PC-9 (cell line): ENCODE results near the gene PITX3. TPM values are rescaled to one million over a fixed set of nuclear protein-coding genes. Genes with fewer than 3 reads are reported as not detected.
A peak's percentile ranks its signal among the peaks of the same experiment; 100 is the strongest.

Experiments
- BruUV-seq: library from RNA; stranded (reverse); fragments of 400-500 nt; replicated peaks from 2 replicates; lab custom pipeline; 2021; lab: Mats Ljungman, UMichigan
- CTCF ChIA-PET: fragments of 300-600 bp; sonication (Branson Sonifier 250); formaldehyde crosslinking; loops from one replicate; lab custom pipeline; 2022; ENCODE audit warnings: antibody characterized with exemption; lab: Charles Lee
- POLR2A ChIA-PET: fragments of 300-600 bp; sonication (Branson Sonifier 250); formaldehyde crosslinking; loops from one replicate; lab custom pipeline; 2022; ENCODE audit warnings: antibody characterized with exemption; ENCODE audit not compliant: unreplicated experiment; lab: Charles Lee
- DNase-seq, 2 experiments: peaks; one replicate each; pipeline versions ENCODE4 v3.0.0 to v3.0.0-alpha.2; 2015 to 2022; ENCODE audit warnings: mixed read lengths in 1 of 2
- H2AFZ ChIP-seq: fragments of 200-600 bp; sonication (generic); 2 replicates; pipeline ENCODE4 v1.8.1; 2017; ENCODE audit warnings: antibody characterized with exemption
- H3F3A ChIP-seq: fragments of 200-600 bp; sonication (generic); 2 replicates; pipeline ENCODE4 v1.8.1; 2017; ENCODE audit warnings: antibody characterized with exemption, mild to moderate bottlenecking, low read depth; ENCODE audit not compliant: insufficient read depth
- H3K27ac ChIP-seq: fragments of 200-600 bp; sonication (generic); 2 replicates; pipeline ENCODE4 v1.6.1; 2016; ENCODE audit warnings: mixed run types
- H3K27me3 ChIP-seq: fragments of 200-600 bp; sonication (generic); 2 replicates; pipeline ENCODE4 v1.6.1; 2016; ENCODE audit warnings: low read depth, mixed run types; ENCODE audit not compliant: insufficient read depth
- H3K36me3 ChIP-seq: fragments of 200-600 bp; sonication (generic); 2 replicates; pipeline ENCODE4 v1.6.1; 2016; ENCODE audit warnings: low read depth, mixed run types
- H3K4me1 ChIP-seq: fragments of 200-600 bp; sonication (generic); replicated peaks from 2 replicates; pipeline ENCODE4 v1.6.1; 2016; ENCODE audit warnings: mixed run types; ENCODE audit not compliant: insufficient read depth
- H3K4me2 ChIP-seq: fragments of 200-600 bp; sonication (generic); 2 replicates; pipeline ENCODE4 v1.6.1; 2017; ENCODE audit warnings: mixed run types
- H3K4me3 ChIP-seq: fragments of 200-600 bp; sonication (generic); 2 replicates; pipeline ENCODE4 v1.6.1; 2016; ENCODE audit warnings: mixed run types
- H3K79me2 ChIP-seq: fragments of 200-600 bp; sonication (generic); 2 replicates; pipeline ENCODE4 v1.6.1; 2017; ENCODE audit warnings: low read depth, mixed run types
- H3K9me2 ChIP-seq: fragments of 200-600 bp; sonication (generic); 2 replicates; pipeline ENCODE4 v1.8.1; 2017; ENCODE audit warnings: mild to moderate bottlenecking; ENCODE audit not compliant: insufficient read depth
- H3K9me3 ChIP-seq: fragments of 200-600 bp; sonication (generic); 2 replicates; pipeline ENCODE4 v1.8.1; 2016; ENCODE audit warnings: low read depth; ENCODE audit not compliant: insufficient read depth
- H4K20me1 ChIP-seq: fragments of 200-600 bp; sonication (generic); 2 replicates; pipeline ENCODE4 v1.8.1; 2017; ENCODE audit not compliant: insufficient read depth
- EZH2 ChIP-seq: fragments of 200-600 bp; sonication (generic); IDR thresholded peaks from 2 replicates; pipeline ENCODE4 v1.8.0; 2017; ENCODE audit warnings: antibody characterized with exemption, low read depth
- intact Hi-C: fragments of 100-400 bp; cut with micrococcal nuclease; formaldehyde crosslinking; loops from one replicate; pipeline ENCODE4 v1.10.0; 2022; ENCODE audit not compliant: unreplicated experiment
- total RNA-seq: library from RNA; stranded (reverse); gene quantifications from 2 replicates; pipeline ENCODE4 v1.2.3, GENCODE V29; 2021
- TF ChIP-seq, protein P1 (sequence below): fragments of 200-600 bp; sonication (generic); conservative IDR thresholded peaks from 2 replicates; pipeline ENCODE4 v1.6.1; 2017; ENCODE audit warnings: mixed run types, antibody characterized with exemption, mild to moderate bottlenecking, moderate library complexity

The PITX3 gene
- total RNA-seq, 1 experiment from 2014 or later, result not detected

DNA sequence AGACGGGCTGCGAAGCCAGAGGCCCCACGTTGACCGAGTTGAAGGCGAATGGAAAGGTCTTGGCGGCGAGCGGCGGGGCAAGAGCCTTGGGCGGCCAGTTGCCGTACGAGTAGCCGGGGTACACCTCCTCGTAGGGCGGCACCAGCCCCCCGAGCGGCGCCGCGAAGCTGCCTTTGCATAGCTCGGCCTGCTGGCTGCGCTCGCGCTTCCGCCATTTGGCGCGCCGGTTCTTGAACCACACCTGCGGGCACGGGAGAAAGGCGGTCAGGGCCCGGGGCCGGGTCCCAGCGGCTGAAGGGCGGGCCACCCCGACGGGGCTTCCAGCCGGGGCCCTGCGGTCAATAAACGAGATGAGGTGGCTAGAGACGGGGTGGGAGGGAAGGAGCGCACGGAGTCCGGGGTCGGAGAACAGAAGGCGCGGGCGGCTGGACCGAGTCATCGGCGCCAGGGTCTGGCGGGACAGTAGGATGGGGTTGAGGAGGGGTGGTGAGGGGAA is 10.4 kb downstream of the PITX3 start:
- POLR2A ChIA-PET, result interaction anchor here (0.6 kb wide), 2 partner anchors 142 to 159 kb away, joined by 3 read pairs; no protein-coding TSS in a partner anchor
- no TSS peak for BruUV-seq

DNA sequence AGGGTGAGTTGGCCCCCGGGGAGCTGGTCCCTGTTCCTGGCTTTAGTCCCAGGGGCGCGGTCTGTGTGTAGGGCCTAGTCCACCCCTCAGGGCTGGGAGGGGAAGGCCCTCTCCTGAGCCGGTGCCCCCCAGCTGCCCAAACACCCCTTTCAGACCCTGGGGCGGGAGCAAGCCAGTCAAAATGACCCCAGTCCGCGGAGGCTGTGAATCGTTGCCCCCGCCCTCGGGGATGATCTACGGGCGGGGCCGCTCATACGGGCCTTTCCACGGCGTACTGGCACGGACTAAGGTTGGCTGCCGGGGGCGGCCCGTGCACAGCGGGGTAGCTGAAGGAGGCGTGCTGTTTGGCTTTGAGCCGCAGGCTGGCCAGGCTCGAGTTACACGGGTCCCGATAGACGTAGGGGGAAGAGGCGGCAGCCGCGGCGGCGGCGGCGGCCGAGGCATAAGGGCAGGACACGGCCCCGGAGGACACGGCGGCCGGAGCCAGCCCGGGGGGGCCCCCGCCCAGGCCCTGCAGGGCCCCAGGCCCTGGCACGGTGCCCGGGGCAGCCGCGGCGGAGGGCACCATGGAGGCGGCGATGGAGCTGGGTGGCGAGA is 10.9 kb downstream of the PITX3 start:
- no peaks in the 10 kb centered on the region for H4K20me1 ChIP-seq
- no TSS peak for BruUV-seq
- peak overlapping the region; percentile 78 for H2AFZ ChIP-seq
- no peaks in the 10 kb centered on the region for H3K79me2 ChIP-seq
- peak overlapping the region; percentile 81 for H3K4me2 ChIP-seq
- no peaks in the 10 kb centered on the region for H3K9me2 ChIP-seq
- ChIA-PET CTCF (interaction anchor here (0.5 to 3.1 kb wide), 15 partner anchors 15 to 477 kb away, joined by 3 to 17 read pairs (median 3); partner anchors contain the start of gene GBF1), POLR2A (interaction anchor here (0.5 to 0.6 kb wide), 4 partner anchors 61 to 353 kb away, joined by 3 read pairs; no protein-coding TSS in a partner anchor)
- no peaks in the 10 kb centered on the region for H3K27me3 ChIP-seq
- no peak overlapping the region for H3K27ac ChIP-seq
- no peak for TF ChIP-seq EZH2
- TF ChIP-seq, protein P1, sequence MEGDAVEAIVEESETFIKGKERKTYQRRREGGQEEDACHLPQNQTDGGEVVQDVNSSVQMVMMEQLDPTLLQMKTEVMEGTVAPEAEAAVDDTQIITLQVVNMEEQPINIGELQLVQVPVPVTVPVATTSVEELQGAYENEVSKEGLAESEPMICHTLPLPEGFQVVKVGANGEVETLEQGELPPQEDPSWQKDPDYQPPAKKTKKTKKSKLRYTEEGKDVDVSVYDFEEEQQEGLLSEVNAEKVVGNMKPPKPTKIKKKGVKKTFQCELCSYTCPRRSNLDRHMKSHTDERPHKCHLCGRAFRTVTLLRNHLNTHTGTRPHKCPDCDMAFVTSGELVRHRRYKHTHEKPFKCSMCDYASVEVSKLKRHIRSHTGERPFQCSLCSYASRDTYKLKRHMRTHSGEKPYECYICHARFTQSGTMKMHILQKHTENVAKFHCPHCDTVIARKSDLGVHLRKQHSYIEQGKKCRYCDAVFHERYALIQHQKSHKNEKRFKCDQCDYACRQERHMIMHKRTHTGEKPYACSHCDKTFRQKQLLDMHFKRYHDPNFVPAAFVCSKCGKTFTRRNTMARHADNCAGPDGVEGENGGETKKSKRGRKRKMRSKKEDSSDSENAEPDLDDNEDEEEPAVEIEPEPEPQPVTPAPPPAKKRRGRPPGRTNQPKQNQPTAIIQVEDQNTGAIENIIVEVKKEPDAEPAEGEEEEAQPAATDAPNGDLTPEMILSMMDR, result no peak
- peaks cover 9% of the 10 kb centered on the region for H3K4me1 ChIP-seq
- DNase-seq, result peak; percentile 61 to 64
- no peaks in the 10 kb centered on the region for H3K36me3 ChIP-seq
- peak overlapping the region; percentile 57; the same call in 1 of the 2 replicates for H3K4me3 ChIP-seq
- no peaks in the 10 kb centered on the region for H3K9me3 ChIP-seq
- intact Hi-C loops, result loop anchor here (1.0 to 5.0 kb wide), 6 partner anchors 62 to 353 kb away; no protein-coding TSS in a partner anchor
- peaks cover 4% of the 10 kb centered on the region; the same call in 1 of the 2 replicates for H3F3A ChIP-seq

More for the DNA sequence above, 10.4 kb downstream of the PITX3 start:
- TF ChIP-seq EZH2, result no peak
- TF ChIP-seq, protein P1, result no peak; the same call in 1 of the 2 replicates
- peak in 1 of 2 experiments; percentile 47 for DNase-seq
- Histone ChIP-seq H3K27ac (no peak overlapping the region), H3K4me1 (peaks cover 14% of the 10 kb centered on the region; the same call in 1 of the 2 replicates), H3K9me2 (no peaks in the 10 kb centered on the region), H3K9me3 (no peaks in the 10 kb centered on the region), H3K79me2 (no peaks in the 10 kb centered on the region), H3K4me3 (peak overlapping the region; percentile 57; the same call in 1 of the 2 replicates), H4K20me1 (no peaks in the 10 kb centered on the region), H2AFZ (peak overlapping the region; percentile 78), H3K36me3 (no peaks in the 10 kb centered on the region), H3K4me2 (peak overlapping the region; percentile 81), H3K27me3 (no peaks in the 10 kb centered on the region), H3F3A (peaks cover 4% of the 10 kb centered on the region; the same call in 1 of the 2 replicates)
- CTCF ChIA-PET, result interaction anchor here (0.7 to 3.1 kb wide), 8 partner anchors 62 to 353 kb away, joined by 3 to 17 read pairs (median 6); no protein-coding TSS in a partner anchor
- intact Hi-C loops, result loop anchor here (1.0 to 5.0 kb wide), 6 partner anchors 62 to 352 kb away; no protein-coding TSS in a partner anchor

DNA sequence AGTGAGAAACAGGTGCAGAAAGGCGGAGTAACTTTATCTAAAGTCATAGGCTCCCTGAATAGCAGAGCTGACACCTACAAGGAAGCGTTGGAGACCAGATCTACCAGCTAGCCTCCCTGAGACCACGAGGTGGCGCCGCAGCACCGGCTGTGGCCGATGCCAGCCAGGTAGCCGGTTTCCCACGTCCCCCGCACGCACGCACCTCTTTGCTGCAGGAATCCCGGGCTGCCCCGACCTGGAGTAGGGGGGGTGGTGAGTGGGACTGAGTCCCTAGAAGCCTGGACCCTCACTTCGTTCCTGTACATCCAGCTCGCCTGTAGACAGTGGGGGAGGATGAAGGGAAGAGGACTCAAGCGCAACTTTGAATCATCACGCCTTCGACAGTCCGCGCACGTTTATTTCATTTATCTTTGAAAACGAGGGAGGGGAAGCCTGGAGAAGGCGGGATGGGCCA is 11.5 kb downstream of the PITX3 start:
- ChIA-PET POLR2A (interaction anchor here (0.5 to 0.6 kb wide), 2 partner anchors 60 to 354 kb away, joined by 3 read pairs; no protein-coding TSS in a partner anchor), CTCF (interaction anchor here (0.5 to 3.1 kb wide), 16 partner anchors 16 to 478 kb away, joined by 3 to 17 read pairs (median 3); partner anchors contain the start of genes GBF1 and NFKB2)
- no peaks in the 10 kb centered on the region for H3K27me3 ChIP-seq
- H3K27ac ChIP-seq, result no peak overlapping the region
- H4K20me1 ChIP-seq, result no peaks in the 10 kb centered on the region
- no peaks in the 10 kb centered on the region for H3K36me3 ChIP-seq
- peaks cover 7% of the 10 kb centered on the region for H3K4me1 ChIP-seq
- H3K4me2 ChIP-seq, result peak overlapping the region; percentile 81
- peaks cover 4% of the 10 kb centered on the region; the same call in 1 of the 2 replicates for H3F3A ChIP-seq
- DNase-seq, result peak; percentile 68 to 77
- H3K4me3 ChIP-seq, result peak overlapping the region; percentile 57; the same call in 1 of the 2 replicates
- intact Hi-C loops, result loop anchor here (1.0 to 5.0 kb wide), 6 partner anchors 61 to 353 kb away; no protein-coding TSS in a partner anchor
- H3K9me3 ChIP-seq, result no peaks in the 10 kb centered on the region
- TF ChIP-seq, protein P1, result peak; percentile 82
- no peak for TF ChIP-seq EZH2
- no peaks in the 10 kb centered on the region for H3K79me2 ChIP-seq
- no peaks in the 10 kb centered on the region for H3K9me2 ChIP-seq
- no TSS peak for BruUV-seq
- H2AFZ ChIP-seq, result peak overlapping the region; percentile 78
